Measurements from ENCODE around the gene YIPF1.

The YIPF1 gene

DNA sequence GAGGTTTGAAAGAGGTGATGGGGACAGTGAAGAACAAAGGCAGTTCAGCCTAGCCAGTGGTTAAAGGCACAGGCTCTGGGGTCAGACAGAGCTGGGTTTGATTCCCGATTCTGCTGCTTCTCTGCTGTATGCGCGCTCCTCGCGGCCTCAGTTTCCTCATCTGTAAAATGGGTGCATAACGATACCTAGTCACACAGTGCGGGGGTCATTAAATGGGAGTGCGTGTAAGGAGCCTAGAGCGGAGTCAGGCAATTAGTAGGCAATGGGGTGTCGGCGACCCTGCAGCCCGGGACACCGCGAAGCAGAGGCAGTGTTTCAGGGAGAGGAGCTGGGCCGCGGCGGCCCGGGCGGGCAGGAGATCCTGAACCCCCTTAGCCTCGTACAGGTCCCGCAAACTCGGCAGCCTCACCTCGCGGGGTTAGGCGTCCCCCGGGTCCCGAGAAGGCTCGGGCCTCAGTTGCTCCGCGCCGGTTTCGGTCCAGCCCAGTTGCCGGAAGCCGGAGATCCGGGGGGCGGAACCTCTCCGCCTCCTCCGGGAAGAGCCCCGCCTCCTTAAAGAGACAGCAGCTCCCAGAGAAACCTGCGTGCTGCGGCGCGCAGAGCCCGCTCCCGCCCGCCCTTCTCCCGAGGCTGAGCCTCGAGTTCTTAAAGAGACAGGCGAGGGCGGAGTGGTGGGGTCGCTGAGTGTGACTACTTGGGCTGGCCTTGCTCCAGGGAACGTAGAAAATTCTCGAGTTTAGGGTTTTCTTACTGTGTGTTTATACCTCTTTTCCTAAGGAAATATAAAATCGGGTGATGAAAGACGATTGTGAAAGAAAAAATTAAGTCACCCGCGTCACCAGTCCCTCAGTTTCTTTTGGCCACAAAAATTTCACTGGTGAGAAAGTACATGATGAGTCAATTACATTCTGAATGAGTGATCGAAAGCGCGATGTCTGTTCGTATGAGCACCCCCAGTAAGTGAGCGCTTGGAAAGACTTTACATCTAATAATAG, at the start of gene YIPF1:
Gene YIPF1, minus strand, starts transcription at position 494 of the 995 bp plus-strand sequence. CDS start 860 bp downstream, outside the sequence.
- Histone ChIP-seq H3K9me3 (replicated peaks in 1 of 11) (no peaks in the 10 kb centered on the region), H3K4me1 (peaks cover 38 to 62% (median 45%) of the 10 kb centered on the region in 10 experiments), H3K9ac (peak within 1 kb of the TSS; percentile 79 to 89 (median 86)), H3K27me3 (no peaks in the 10 kb centered on the region), H3K4me3 (peak within 1 kb of the TSS; percentile 79 to 94 (median 88)), H4K20me1 (peaks cover 0 to 2% (median 0%) of the 10 kb centered on the region in 11 experiments; a peak in 1 of 22 replicates), H3K36me3 (peaks cover 2 to 38% (median 8%) of the 10 kb centered on the region in 11 experiments; a peak in 12 of 22 replicates), H3K27ac (peak within 1 kb of the TSS; percentile 63 to 90 (median 84); a peak in 21 of 22 replicates), H3K4me2 (peak within 1 kb of the TSS; percentile 71 to 96 (median 84))
- no peak for TF ChIP-seq Cebpa-rat (IDR thresholded peaks at IDR 0.05)

DNA sequence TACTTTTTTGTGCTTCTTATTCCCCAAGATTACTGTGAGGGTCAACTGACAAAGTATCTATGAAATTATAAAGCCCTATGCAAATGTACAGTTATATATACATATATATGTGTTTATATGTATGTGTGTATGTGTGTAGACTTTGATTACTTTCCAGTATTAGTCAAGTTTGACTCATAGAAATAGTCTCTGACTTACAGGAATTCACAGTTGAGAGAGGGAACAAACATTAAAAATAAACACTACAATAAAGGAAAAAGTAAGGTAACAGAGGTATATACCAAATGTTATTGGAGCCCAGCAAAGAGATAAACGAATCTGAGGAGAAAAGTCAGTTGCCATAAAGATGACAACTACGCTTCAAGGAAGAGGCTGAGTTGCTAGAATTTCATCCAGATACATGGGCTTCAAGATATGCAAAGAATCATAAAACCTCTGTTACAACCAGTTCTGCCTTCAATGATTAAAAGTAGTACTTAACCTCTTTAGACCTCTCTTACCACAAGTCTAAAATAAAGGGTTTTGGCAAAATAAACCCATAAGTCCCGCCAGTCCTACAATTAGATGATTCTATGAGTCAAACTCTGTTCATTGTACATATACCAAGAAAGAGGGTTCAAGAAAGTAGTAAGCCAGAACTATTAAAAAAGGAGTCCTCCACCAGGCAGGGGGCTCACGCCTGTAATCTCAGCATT, 48.7 kb upstream of the YIPF1 start:
- Histone ChIP-seq H3K4me1 (peaks cover 0 to 9% (median 0%) of the 10 kb centered on the region in 10 experiments; a peak in 3 of 20 replicates), H3K4me2 (no peak overlapping the region), H3K27me3 (no peaks in the 10 kb centered on the region), H3K4me3 (no peak overlapping the region), H3K27ac (no peak overlapping the region), H4K20me1 (no peaks in the 10 kb centered on the region; a peak in 2 of 22 replicates), H3K9ac (no peak overlapping the region), H3K36me3 (peaks cover 38 to 76% (median 66%) of the 10 kb centered on the region in 11 experiments), H3K9me3 (replicated peaks in 1 of 11) (peaks cover 16 to 28% (median 23%) of the 10 kb centered on the region in 11 experiments)
- TF ChIP-seq Cebpa-rat (IDR thresholded peaks at IDR 0.05): no peak

GRCh38 chr1:53936430-53936829, 46.8 kb upstream of the YIPF1 start:
- H4K20me1 ChIP-seq: no peaks in the 10 kb centered on the region; a peak in 2 of 22 replicates
- H3K27ac ChIP-seq: no peak overlapping the region
- peaks cover 29 to 44% (median 35%) of the 10 kb centered on the region in 11 experiments for H3K9me3 ChIP-seq (replicated peaks in 1 of 11)
- H3K4me1 ChIP-seq: no peaks in the 10 kb centered on the region
- H3K27me3 ChIP-seq: no peaks in the 10 kb centered on the region
- no peak overlapping the region for H3K4me3 ChIP-seq
- H3K9ac ChIP-seq: no peak overlapping the region
- no peak for TF ChIP-seq Cebpa-rat (IDR thresholded peaks at IDR 0.05)
- H3K4me2 ChIP-seq: no peak overlapping the region
- H3K36me3 ChIP-seq: peaks cover 52 to 95% (median 82%) of the 10 kb centered on the region in 11 experiments

DNA sequence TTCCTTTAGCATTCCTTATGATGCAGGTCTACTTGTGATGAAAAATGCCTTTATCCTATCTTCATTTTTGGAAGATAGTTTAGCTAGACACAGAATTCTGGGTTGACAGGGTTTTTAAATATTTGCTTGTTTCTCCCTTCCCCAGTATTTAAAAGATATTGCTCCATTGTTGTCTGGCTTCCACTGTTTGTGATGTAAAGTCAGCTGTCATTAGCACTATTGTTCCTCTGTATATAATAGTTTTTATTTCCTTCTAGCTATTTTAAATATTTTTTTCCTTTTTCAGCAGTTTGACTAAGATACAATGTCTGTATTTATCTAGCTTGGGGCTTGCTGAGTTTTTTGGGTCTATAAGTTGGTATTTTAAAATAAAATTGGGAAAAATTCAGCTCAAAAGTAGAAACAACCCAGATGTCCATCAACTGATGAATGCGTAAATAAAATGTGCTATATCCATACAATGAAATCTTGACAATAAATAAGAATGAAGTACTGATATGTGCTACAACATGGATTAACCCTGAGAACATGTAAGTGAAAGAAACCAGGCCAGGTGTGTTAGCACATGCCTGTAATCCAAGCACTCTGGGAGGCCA, 44.7 kb upstream of the YIPF1 start:
- no peaks in the 10 kb centered on the region for H3K4me1 ChIP-seq
- H3K4me3 ChIP-seq: no peak overlapping the region
- H4K20me1 ChIP-seq: no peaks in the 10 kb centered on the region
- peaks cover 29 to 44% (median 35%) of the 10 kb centered on the region in 11 experiments for H3K9me3 ChIP-seq (replicated peaks in 1 of 11)
- H3K27me3 ChIP-seq: no peaks in the 10 kb centered on the region
- peaks cover 58 to 96% (median 82%) of the 10 kb centered on the region in 11 experiments for H3K36me3 ChIP-seq
- no peak overlapping the region for H3K27ac ChIP-seq
- TF ChIP-seq Cebpa-rat (IDR thresholded peaks at IDR 0.05): no peak
- no peak overlapping the region for H3K9ac ChIP-seq
- no peak overlapping the region for H3K4me2 ChIP-seq

GRCh38 chr1:53931523-53931922, 41.9 kb upstream of the YIPF1 start:
- H3K27me3 ChIP-seq: no peaks in the 10 kb centered on the region
- no peak overlapping the region for H3K4me2 ChIP-seq
- no peak for TF ChIP-seq Cebpa-rat (IDR thresholded peaks at IDR 0.05)
- peaks cover 0 to 6% (median 0%) of the 10 kb centered on the region in 10 experiments; a peak in 4 of 20 replicates for H3K4me1 ChIP-seq
- no peak overlapping the region for H3K9ac ChIP-seq
- H3K27ac ChIP-seq: no peak overlapping the region
- peaks cover 69 to 95% (median 84%) of the 10 kb centered on the region in 11 experiments for H3K36me3 ChIP-seq
- no peaks in the 10 kb centered on the region for H4K20me1 ChIP-seq
- peaks cover 29 to 44% (median 35%) of the 10 kb centered on the region in 11 experiments for H3K9me3 ChIP-seq (replicated peaks in 1 of 11)
- no peak overlapping the region for H3K4me3 ChIP-seq

GRCh38 chr1:53930932-53931331, 41.3 kb upstream of the YIPF1 start:
- Histone ChIP-seq H4K20me1 (no peaks in the 10 kb centered on the region), H3K27me3 (no peaks in the 10 kb centered on the region), H3K4me3 (no peak overlapping the region), H3K9ac (no peak overlapping the region), H3K9me3 (replicated peaks in 1 of 11) (peaks cover 29 to 42% (median 35%) of the 10 kb centered on the region in 11 experiments), H3K36me3 (peaks cover 71 to 95% (median 83%) of the 10 kb centered on the region in 11 experiments), H3K27ac (no peak overlapping the region), H3K4me2 (no peak overlapping the region), H3K4me1 (peaks cover 0 to 6% (median 0%) of the 10 kb centered on the region in 10 experiments; a peak in 4 of 20 replicates)
- TF ChIP-seq Cebpa-rat (IDR thresholded peaks at IDR 0.05): no peak

- H3K27ac ChIP-seq: no peak overlapping the region
- H4K20me1 ChIP-seq: no peaks in the 10 kb centered on the region
- no peak overlapping the region for H3K4me3 ChIP-seq
- peaks cover 0 to 6% (median 0%) of the 10 kb centered on the region in 10 experiments; a peak in 4 of 20 replicates for H3K4me1 ChIP-seq
- H3K36me3 ChIP-seq: peaks cover 60 to 94% (median 77%) of the 10 kb centered on the region in 11 experiments
- no peak overlapping the region for H3K9ac ChIP-seq
- no peak overlapping the region for H3K4me2 ChIP-seq
- H3K9me3 ChIP-seq (replicated peaks in 1 of 11): peaks cover 15 to 27% (median 24%) of the 10 kb centered on the region in 11 experiments
- no peaks in the 10 kb centered on the region for H3K27me3 ChIP-seq
- TF ChIP-seq Cebpa-rat (IDR thresholded peaks at IDR 0.05): no peak
These were observed 39.8 kb upstream of the YIPF1 start for GRCh38 chr1:53929246-53929960.

GRCh38 chr1:53927376-53927881, 37.8 kb upstream of the YIPF1 start:
- Histone ChIP-seq H4K20me1 (no peaks in the 10 kb centered on the region), H3K27ac (no peak overlapping the region), H3K9ac (no peak overlapping the region), H3K36me3 (peaks cover 67 to 94% (median 71%) of the 10 kb centered on the region in 11 experiments), H3K4me3 (no peak overlapping the region), H3K4me2 (peak overlapping the region in 1 of 11 experiments; percentile 21; a peak in 1 of 22 replicates), H3K9me3 (replicated peaks in 1 of 11) (peaks cover 1 to 8% (median 7%) of the 10 kb centered on the region in 11 experiments), H3K27me3 (no peaks in the 10 kb centered on the region), H3K4me1 (peaks cover 0 to 6% (median 0%) of the 10 kb centered on the region in 10 experiments; a peak in 4 of 20 replicates)
- no peak for TF ChIP-seq Cebpa-rat (IDR thresholded peaks at IDR 0.05)
